SJSA1 (cell line): ENCODE results near the gene ZNF414. TPM values are rescaled to one million over a fixed set of nuclear protein-coding genes. Genes with fewer than 3 reads are reported as not detected.

Experiments used
- total RNA-seq: library from RNA; depleted of rRNA; stranded (reverse); fragments of >200 nt; shearing (Covaris generic); gene quantifications from 2 replicates; pipeline ENCODE4 v1.2.3, GENCODE V29; 2014; rRNA removed

ZNF414 gene
- total RNA-seq, 1 experiment from 2014 or later = 5.4 TPM

Other genes starting within 250 kb of the ZNF414 start
- 113 and 154 TPM in 2 replicates for gene CD320, start 205.8 kb downstream of the ZNF414 start, total RNA-seq
- gene NDUFA7, start 192.8 kb downstream of the ZNF414 start, total RNA-seq = 33.5 and 58.1 TPM in 2 replicates
- 164 and 220 TPM in 2 replicates for gene RPS28, start 192.7 kb downstream of the ZNF414 start, total RNA-seq
- not detected in 2 replicates for gene KANK3, start 170.9 kb downstream of the ZNF414 start, total RNA-seq
- 1.5 and 3.4 TPM in 2 replicates for gene ANGPTL4, start 150.0 kb downstream of the ZNF414 start, total RNA-seq
- 5.6 and 9.1 TPM in 2 replicates for gene RAB11B, start 123.8 kb downstream of the ZNF414 start, total RNA-seq
- gene MARCHF2, start 100.9 kb downstream of the ZNF414 start, total RNA-seq = 37.9 and 45.5 TPM in 2 replicates
- 125 and 127 TPM in 2 replicates for gene HNRNPM, start 69.2 kb downstream of the ZNF414 start, total RNA-seq
- not detected in 2 replicates for gene PRAM1, start 11.5 kb downstream of the ZNF414 start, total RNA-seq
- gene MYO1F, start 63.3 kb upstream of the ZNF414 start, total RNA-seq = 0.37 and 0.94 TPM in 2 replicates
- gene ADAMTS10, start 96.5 kb upstream of the ZNF414 start, total RNA-seq = 6.0 and 6.3 TPM in 2 replicates
- gene NFILZ, start 116.5 kb upstream of the ZNF414 start, total RNA-seq = not detected in 2 replicates
- not detected in 2 replicates for gene ACTL9, start 184.6 kb upstream of the ZNF414 start, total RNA-seq
- gene OR2Z1, start 207.5 kb upstream of the ZNF414 start, total RNA-seq = not detected in 2 replicates